ENCODE measurements around the gene DOK6.

DOK6 gene

DNA sequence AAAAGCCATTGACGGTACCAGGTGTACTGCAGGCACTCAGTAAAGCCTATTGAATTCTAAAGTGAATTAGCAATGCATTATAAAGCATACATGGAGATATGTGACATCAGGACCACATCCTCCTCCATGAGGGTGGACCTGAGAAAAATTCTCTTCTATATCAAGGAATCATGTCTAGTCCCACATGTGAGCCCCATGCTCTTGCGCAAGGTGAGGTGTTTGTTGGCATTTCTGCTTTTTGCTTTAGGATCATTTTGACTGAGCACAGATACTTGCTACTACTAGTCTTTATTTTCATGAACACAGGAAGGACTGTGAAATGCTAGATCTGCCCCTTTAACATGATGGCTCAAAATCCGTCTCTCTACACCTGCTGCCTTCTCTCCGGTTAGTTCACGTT is 363.1 kb downstream of the DOK6 start:
- no peak for DNase-seq
- Histone ChIP-seq H3K27ac (no peak overlapping the region), H3K36me3 (replicated peaks) (no peaks in the 10 kb centered on the region), H3K27me3 (replicated peaks) (no peaks in the 10 kb centered on the region), H3K4me3 (ENCODE audit: low read depth, low read length) (no peak overlapping the region)
- in situ Hi-C loops (cut with HindIII; ENCODE audit: low pct_ligation_motif_present, low sequenced_read_pairs), result no loop called here
- TF ChIP-seq, protein P1, sequence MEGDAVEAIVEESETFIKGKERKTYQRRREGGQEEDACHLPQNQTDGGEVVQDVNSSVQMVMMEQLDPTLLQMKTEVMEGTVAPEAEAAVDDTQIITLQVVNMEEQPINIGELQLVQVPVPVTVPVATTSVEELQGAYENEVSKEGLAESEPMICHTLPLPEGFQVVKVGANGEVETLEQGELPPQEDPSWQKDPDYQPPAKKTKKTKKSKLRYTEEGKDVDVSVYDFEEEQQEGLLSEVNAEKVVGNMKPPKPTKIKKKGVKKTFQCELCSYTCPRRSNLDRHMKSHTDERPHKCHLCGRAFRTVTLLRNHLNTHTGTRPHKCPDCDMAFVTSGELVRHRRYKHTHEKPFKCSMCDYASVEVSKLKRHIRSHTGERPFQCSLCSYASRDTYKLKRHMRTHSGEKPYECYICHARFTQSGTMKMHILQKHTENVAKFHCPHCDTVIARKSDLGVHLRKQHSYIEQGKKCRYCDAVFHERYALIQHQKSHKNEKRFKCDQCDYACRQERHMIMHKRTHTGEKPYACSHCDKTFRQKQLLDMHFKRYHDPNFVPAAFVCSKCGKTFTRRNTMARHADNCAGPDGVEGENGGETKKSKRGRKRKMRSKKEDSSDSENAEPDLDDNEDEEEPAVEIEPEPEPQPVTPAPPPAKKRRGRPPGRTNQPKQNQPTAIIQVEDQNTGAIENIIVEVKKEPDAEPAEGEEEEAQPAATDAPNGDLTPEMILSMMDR (IDR thresholded peaks at IDR 0.05; ENCODE audit: low read depth, low read length, missing control alignments), result no peak

GRCh38 chr18:69770238-69770637 is 369.6 kb downstream of the DOK6 start:
- in situ Hi-C loops (cut with HindIII; ENCODE audit: low pct_ligation_motif_present, low sequenced_read_pairs), result no loop called here
- TF ChIP-seq, protein P1 (IDR thresholded peaks at IDR 0.05; ENCODE audit: low read depth, low read length, missing control alignments), result no peak
- no peaks in the 10 kb centered on the region for H3K27me3 ChIP-seq (replicated peaks)
- DNase-seq, result no peak
- H3K4me3 ChIP-seq (ENCODE audit: low read depth, low read length), result no peak overlapping the region
- H3K36me3 ChIP-seq (replicated peaks), result no peaks in the 10 kb centered on the region
- H3K27ac ChIP-seq, result no peak overlapping the region

GRCh38 chr18:69774831-69775230 is 374.1 kb downstream of the DOK6 start:
- in situ Hi-C loops (cut with HindIII; ENCODE audit: low pct_ligation_motif_present, low sequenced_read_pairs), result no loop called here
- Histone ChIP-seq H3K4me3 (ENCODE audit: low read depth, low read length) (no peak overlapping the region), H3K36me3 (replicated peaks) (no peaks in the 10 kb centered on the region), H3K27ac (peak overlapping the region; percentile 32), H3K27me3 (replicated peaks) (no peaks in the 10 kb centered on the region)
- TF ChIP-seq, protein P1 (IDR thresholded peaks at IDR 0.05; ENCODE audit: low read depth, low read length, missing control alignments), result no peak
- peak; percentile 3 for DNase-seq

DNA sequence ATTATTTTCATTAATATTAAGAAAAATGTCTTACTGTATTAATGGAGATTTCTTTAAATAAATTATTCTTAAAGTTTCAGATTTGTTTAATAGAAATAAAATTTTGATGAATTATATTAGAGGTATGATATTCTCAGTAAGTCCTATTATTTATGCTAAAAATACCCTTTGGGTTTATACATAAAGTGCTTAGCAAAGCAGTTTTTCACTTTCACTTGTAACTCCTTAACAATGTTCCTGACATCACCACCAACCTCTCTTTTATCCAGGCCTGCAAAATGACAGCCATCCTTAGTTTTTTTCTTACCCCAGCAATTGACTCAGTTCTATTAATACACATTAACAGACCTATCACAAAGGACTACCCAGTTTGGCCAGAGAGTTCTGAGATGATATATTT is 376.6 kb downstream of the DOK6 start:
- Histone ChIP-seq H3K4me3 (ENCODE audit: low read depth, low read length) (no peak overlapping the region), H3K27ac (no peak overlapping the region), H3K36me3 (replicated peaks) (no peaks in the 10 kb centered on the region), H3K27me3 (replicated peaks) (no peaks in the 10 kb centered on the region)
- TF ChIP-seq, protein P1 (IDR thresholded peaks at IDR 0.05; ENCODE audit: low read depth, low read length, missing control alignments), result no peak
- no peak for DNase-seq
- in situ Hi-C loops (cut with HindIII; ENCODE audit: low pct_ligation_motif_present, low sequenced_read_pairs), result no loop called here

- DNase-seq, result no peak
- Histone ChIP-seq H3K27ac (no peak overlapping the region), H3K36me3 (replicated peaks) (no peaks in the 10 kb centered on the region), H3K27me3 (replicated peaks) (no peaks in the 10 kb centered on the region), H3K4me3 (ENCODE audit: low read depth, low read length) (no peak overlapping the region)
- TF ChIP-seq, protein P1 (IDR thresholded peaks at IDR 0.05; ENCODE audit: low read depth, low read length, missing control alignments), result no peak
- in situ Hi-C loops (cut with HindIII; ENCODE audit: low pct_ligation_motif_present, low sequenced_read_pairs), result no loop called here
These were observed 378.0 kb downstream of the DOK6 start for GRCh38 chr18:69778680-69779079.

DNA sequence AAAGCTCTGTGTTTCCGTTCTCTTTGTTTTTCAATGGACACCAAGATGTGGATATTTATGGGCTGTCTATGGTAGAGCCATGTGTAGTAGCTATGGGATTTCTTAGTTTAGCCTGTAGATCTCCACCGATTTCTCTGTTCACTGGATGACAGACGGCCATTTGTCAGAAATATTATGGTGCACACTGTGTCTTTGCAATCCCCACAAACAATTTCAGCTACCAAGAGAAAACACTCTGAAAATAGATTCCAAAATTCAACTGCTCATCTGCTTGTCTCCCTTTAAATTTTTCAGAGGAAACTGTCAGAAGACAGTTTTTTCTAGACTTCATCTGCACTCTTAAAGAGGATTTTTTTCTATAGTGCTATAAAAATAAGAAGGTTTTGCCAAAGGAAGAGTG is 380.2 kb downstream of the DOK6 start:
- DNase-seq, result no peak
- Histone ChIP-seq H3K27ac (no peak overlapping the region), H3K36me3 (replicated peaks) (no peaks in the 10 kb centered on the region), H3K4me3 (ENCODE audit: low read depth, low read length) (no peak overlapping the region), H3K27me3 (replicated peaks) (no peaks in the 10 kb centered on the region)
- TF ChIP-seq, protein P1 (IDR thresholded peaks at IDR 0.05; ENCODE audit: low read depth, low read length, missing control alignments), result no peak
- in situ Hi-C loops (cut with HindIII; ENCODE audit: low pct_ligation_motif_present, low sequenced_read_pairs), result no loop called here

Data from brain microvascular endothelial cell (primary cell).